H1 (cell line): Measurements from ENCODE around the gene TLCD2. TPM values are rescaled to one million over a fixed set of nuclear protein-coding genes. Genes with fewer than 3 reads are reported as not detected.

Experiments used
- CTCF ChIA-PET: fragments of 300-600 bp; sonication (Branson Sonifier 250); formaldehyde crosslinking; loops from one replicate; lab custom pipeline; 2021; ENCODE audit not compliant: partially characterized antibody; lab: Charles Lee
- POLR2A ChIA-PET: fragments of 300-600 bp; sonication (Branson Sonifier 250); formaldehyde crosslinking; loops from one replicate; lab custom pipeline; 2021; ENCODE audit warnings: inconsistent platforms; ENCODE audit not compliant: partially characterized antibody; lab: Charles Lee
- DNase-seq, 2 experiments: peaks; one replicate each; pipeline versions ENCODE4 v3.0.0 to v3.0.0-alpha.2; 2010 to 2022; ENCODE audit warnings: low spot score in 2 of 2, low read depth in 1 of 2, mixed read lengths in 1 of 2
- FAIRE-seq: peaks from 2 replicates; lab custom pipeline; 2011; peaks lifted over from hg19 to GRCh38; lab: Jason Lieb, UNC
- H2AFZ ChIP-seq: 2 replicates; pipeline ENCODE4 v1.8.1; 2012; ENCODE audit warnings: low read length, inconsistent platforms
- H2AK5ac ChIP-seq: 2 replicates; pipeline ENCODE4 v1.6.1; 2013; ENCODE audit warnings: low read depth, low read length
- H2BK120ac ChIP-seq: replicated peaks from 2 replicates; pipeline ENCODE3; 2013; ENCODE audit warnings: low read depth, low read length, inconsistent platforms
- H2BK12ac ChIP-seq: 2 replicates; pipeline ENCODE4 v1.6.1; 2013; ENCODE audit warnings: low read depth, low read length
- H2BK15ac ChIP-seq: 2 replicates; pipeline ENCODE4 v1.6.1; 2013; ENCODE audit warnings: low read length
- H2BK20ac ChIP-seq: 2 replicates; pipeline ENCODE4 v1.6.1; 2013; ENCODE audit warnings: low read length
- H2BK5ac ChIP-seq: 2 replicates; pipeline ENCODE4 v1.6.1; 2013; ENCODE audit warnings: low read depth, low read length
- H3K14ac ChIP-seq: 2 replicates; pipeline ENCODE4 v1.6.1; 2013; ENCODE audit warnings: inconsistent platforms; ENCODE audit not compliant: insufficient read length
- H3K18ac ChIP-seq: 2 replicates; pipeline ENCODE4 v1.6.1; 2013; ENCODE audit warnings: low read length; ENCODE audit errors: extremely low read depth
- H3K23ac ChIP-seq: 2 replicates; pipeline ENCODE4 v1.6.1; 2013; ENCODE audit warnings: inconsistent platforms; ENCODE audit not compliant: insufficient read length
- H3K23me2 ChIP-seq: 2 replicates; pipeline ENCODE4 v1.6.1; 2013; ENCODE audit warnings: low read depth, low read length
- H3K27ac ChIP-seq: 2 replicates; pipeline ENCODE4 v1.6.1; 2011; ENCODE audit warnings: low read depth, low read length, inconsistent platforms
- H3K27me3 ChIP-seq, 4 experiments: replicated peaks in 1 of 4; 1 replicate in 1 of 4; 2 replicates in 3 of 4; pipeline versions ENCODE4 v1.6.1 to v1.8.1; 2011 to 2013; ENCODE audit warnings: low read length in 3 of 4, mild to moderate bottlenecking in 3 of 4, inconsistent platforms in 2 of 4, mixed read lengths in 2 of 4, moderate library complexity in 1 of 4; ENCODE audit not compliant: control insufficient read depth in 3 of 4, insufficient read depth in 3 of 4; ENCODE audit errors: extremely low read depth in 1 of 4
- H3K36me3 ChIP-seq, 4 experiments: 2 replicates each; pipeline versions ENCODE4 v1.6.1 to v1.8.1; 2011 to 2013; ENCODE audit warnings: mild to moderate bottlenecking in 4 of 4, low read length in 3 of 4, moderate library complexity in 2 of 4, control low read depth in 1 of 4, inconsistent platforms in 1 of 4; ENCODE audit not compliant: insufficient read depth in 4 of 4, control insufficient read depth in 2 of 4
- H3K4ac ChIP-seq: replicated peaks from 2 replicates; pipeline ENCODE3; 2013; ENCODE audit warnings: low read length, low read depth, mixed read lengths, inconsistent platforms; ENCODE audit not compliant: insufficient read length
- H3K4me1 ChIP-seq, 4 experiments: replicated peaks in 1 of 4; 1 replicate in 1 of 4; 2 replicates in 3 of 4; pipeline versions ENCODE4 v1.6.1 to v1.8.1; 2011 to 2013; ENCODE audit warnings: low read length in 3 of 4, inconsistent platforms in 2 of 4, mixed read lengths in 1 of 4; ENCODE audit not compliant: insufficient read depth in 4 of 4, control insufficient read depth in 3 of 4
- H3K4me2 ChIP-seq, 2 experiments: 2 replicates each; pipeline versions ENCODE4 v1.6.1 to v1.8.1; 2011 to 2013; ENCODE audit warnings: low read depth in 2 of 2, low read length in 2 of 2, control low read depth in 1 of 2, inconsistent platforms in 1 of 2, mild to moderate bottlenecking in 1 of 2; ENCODE audit not compliant: insufficient read depth in 1 of 2
- H3K4me3 ChIP-seq, 4 experiments: fragments of 200-600, 300-600 bp in 1 of 4; sonication (generic), shearing (Covaris generic), sonication (Bioruptor Twin) in 1 of 4; 2 replicates each; pipeline versions ENCODE4 v1.5.1 to v1.8.1; 2011 to 2016; ENCODE audit warnings: low read length in 4 of 4, low read depth in 3 of 4, control low read depth in 2 of 4, inconsistent platforms in 2 of 4, mild to moderate bottlenecking in 2 of 4, mixed read lengths in 1 of 4, moderate library complexity in 1 of 4; ENCODE audit not compliant: insufficient read depth in 2 of 4; ENCODE audit errors: extremely low read depth in 1 of 4
- H3K56ac ChIP-seq: replicated peaks from 2 replicates; pipeline ENCODE3; 2013; ENCODE audit warnings: low read depth, mild to moderate bottlenecking, mixed read lengths, low read length, inconsistent platforms; ENCODE audit not compliant: insufficient read length
- H3K79me1 ChIP-seq: 2 replicates; pipeline ENCODE4 v1.6.1; 2013; ENCODE audit warnings: low read depth, low read length, control low read depth
- H3K79me2 ChIP-seq, 2 experiments: 2 replicates each; pipeline versions ENCODE4 v1.6.1 to v1.8.1; 2012 to 2013; ENCODE audit warnings: low read length in 2 of 2, mild to moderate bottlenecking in 2 of 2, inconsistent platforms in 1 of 2; ENCODE audit not compliant: insufficient read depth in 2 of 2, control insufficient read depth in 1 of 2
- H3K9ac ChIP-seq, 4 experiments: replicated peaks in 1 of 4; 1 replicate in 1 of 4; 2 replicates in 3 of 4; pipeline versions ENCODE4 v1.6.1 to v1.8.1; 2011 to 2013; ENCODE audit warnings: low read depth in 3 of 4, low read length in 3 of 4, control low read depth in 2 of 4, mild to moderate bottlenecking in 2 of 4, moderate library complexity in 2 of 4, inconsistent platforms in 1 of 4; ENCODE audit errors: extremely low read depth in 1 of 4
- H3K9me3 ChIP-seq, 2 experiments: 2 replicates each; pipeline versions ENCODE4 v1.6.1 to v1.8.1; 2012 to 2013; ENCODE audit warnings: mild to moderate bottlenecking in 2 of 2, moderate library complexity in 2 of 2, control low read depth in 1 of 2, inconsistent platforms in 1 of 2, low read depth in 1 of 2, low read length in 1 of 2, mixed read lengths in 1 of 2; ENCODE audit not compliant: insufficient read depth in 2 of 2
- H4K20me1 ChIP-seq, 2 experiments: replicated peaks in 1 of 2; 2 replicates each; pipeline versions ENCODE3 to v1.8.1; 2011 to 2013; ENCODE audit warnings: inconsistent platforms in 2 of 2, low read length in 2 of 2, mild to moderate bottlenecking in 1 of 2; ENCODE audit not compliant: insufficient read depth in 2 of 2, control insufficient read depth in 1 of 2
- H4K5ac ChIP-seq: 2 replicates; pipeline ENCODE4 v1.6.1; 2013; ENCODE audit warnings: low read length, low read depth, mixed read lengths, inconsistent platforms; ENCODE audit not compliant: insufficient read length
- H4K8ac ChIP-seq: 2 replicates; pipeline ENCODE4 v1.8.0; 2013; ENCODE audit warnings: mild to moderate bottlenecking, moderate library complexity, low read length, inconsistent platforms; ENCODE audit not compliant: insufficient read depth; ENCODE audit errors: extremely low read depth
- H4K91ac ChIP-seq: replicated peaks from 2 replicates; pipeline ENCODE3; 2013; ENCODE audit warnings: low read length, mixed read lengths, inconsistent platforms; ENCODE audit not compliant: insufficient read length
- BCL11A ChIP-seq, 2 experiments: IDR thresholded peaks; one replicate each; pipeline ENCODE4 v1.6.1; 2011; ENCODE audit warnings: low read depth in 2 of 2, low read length in 2 of 2, mild to moderate bottlenecking in 2 of 2
- GTF2F1 ChIP-seq: IDR thresholded peaks from 2 replicates; pipeline ENCODE4 v1.6.1; 2012; ENCODE audit warnings: low read depth, low read length, improper control_type of control experiment, borderline replicate concordance
- SIX5 ChIP-seq: IDR thresholded peaks from 2 replicates; pipeline ENCODE4 v1.6.1; 2011; ENCODE audit warnings: mild to moderate bottlenecking, low read depth, low read length
- YY1 ChIP-seq: IDR thresholded peaks from 2 replicates; pipeline ENCODE4 v1.6.1; 2011; ENCODE audit warnings: low read depth, mild to moderate bottlenecking, low read length
- WGBS, 2 experiments: shearing (Covaris generic) in 1 of 2; methylation state at CpG; one replicate each; pipeline versions ENCODE4 v1.1.6 to v1.1.7; 2013 to 2015; ENCODE audit warnings: low lambda C conversion rate in 2 of 2, mixed read lengths in 2 of 2, inconsistent platforms in 1 of 2, low coverage in 1 of 2, missing lambda C conversion rate in 1 of 2; ENCODE audit not compliant: insufficient replicate concordance in 2 of 2, insufficient coverage in 1 of 2, insufficient read length in 1 of 2; ENCODE audit errors: extremely low coverage in 1 of 2, missing lambda C conversion rate in 1 of 2; 5-methylcytosine and 5-hydroxymethylcytosine counted together
- polyA plus RNA-seq, 7 experiments: library from polyadenylated mRNA; depleted of rRNA in 3 of 7; stranded (reverse) in 5 of 7; unstranded in 2 of 7; fragments of >200 nt in 5 of 7; fragments of 200-250 nt in 2 of 7; gene quantifications; 1 replicate in 5 of 7; 2 replicates in 1 of 7; 4 replicates in 1 of 7; pipeline versions ENCODE4 v1.2.1 to v1.2.3, GENCODE V29; 2011 to 2013; ENCODE audit warnings: missing spikeins in 2 of 7, mixed read lengths in 2 of 7
- total RNA-seq: library from RNA; stranded (reverse); fragmentation: NEBNext Ultra II Directional; extraction: Animal tissue kit (Norgen Biotek cat#: 25700); gene quantifications from 2 replicates; pipeline ENCODE4 v1.2.1, GENCODE V29; 2021
- TF ChIP-seq, protein P1 (sequence below): IDR thresholded peaks from 2 replicates; pipeline ENCODE4 v1.6.1; 2012; ENCODE audit warnings: low read length, inconsistent platforms
- TF ChIP-seq, protein P2 (sequence below): IDR thresholded peaks from 2 replicates; pipeline ENCODE4 v1.6.1; 2011; ENCODE audit warnings: low read length, improper control_type of control experiment

The TLCD2 gene
- total and polyA plus RNA-seq, 2 of the 8 experiments (the other 6 are each of a cell fraction or from before 2014, with no cell fraction given), result 0.47 to 1.4 TPM

- no peak overlapping the region for H2BK5ac ChIP-seq
- no peak overlapping the region for H2AFZ ChIP-seq
- POLR2A ChIA-PET, result interaction anchor here (1.3 to 4.2 kb wide), 4 partner anchors 9 to 35 kb away, joined by 3 to 16 read pairs (median 6); partner anchors contain the start of genes SERPINF1 and TLCD2
- H3K79me1 ChIP-seq, result peaks cover 4% of the 10 kb centered on the region; the same call in 1 of the 2 replicates
- no peak overlapping the region for H3K56ac ChIP-seq
- H2BK20ac ChIP-seq, result no peak overlapping the region
- no peak overlapping the region for H3K23ac ChIP-seq
- H3K4me2 ChIP-seq, result no peak overlapping the region
- FAIRE-seq (no peak), DNase-seq (no peak)
- H4K5ac ChIP-seq, result no peak overlapping the region
- H4K91ac ChIP-seq, result no peak overlapping the region
- H2AK5ac ChIP-seq, result no peak overlapping the region
- H2BK120ac ChIP-seq, result no peak overlapping the region
- peaks cover 0 to 7% of the 10 kb centered on the region in 2 experiments for H4K20me1 ChIP-seq
- peaks cover 8% of the 10 kb centered on the region; the same call in 1 of the 2 replicates for H3K23me2 ChIP-seq
- H3K27ac ChIP-seq, result no peak overlapping the region
- no peak overlapping the region for H3K18ac ChIP-seq
- H3K4me1 ChIP-seq, result peaks cover 0 to 5% (median 3%) of the 10 kb centered on the region in 4 experiments; a peak in 5 of 7 replicates
- no peak overlapping the region for H3K9ac ChIP-seq
- WGBS, 2 experiments, result 94% methylated on average over 21 of the region's 21 CpGs; no CpG with 5 or more reads in 1 of the 2 experiments
- H2BK12ac ChIP-seq, result no peak overlapping the region
- H3K9me3 ChIP-seq, result no peaks in the 10 kb centered on the region
- H3K36me3 ChIP-seq, result no peaks in the 10 kb centered on the region; a peak in 3 of 8 replicates
- CTCF ChIA-PET, result interaction anchor here (0.8 to 7.1 kb wide), 8 partner anchors 6 to 136 kb away, joined by 3 to 34 read pairs (median 4); no protein-coding TSS in a partner anchor
- 0 out of 7 replicates have a peak, but pooled peaks cover 0 to 2% (median 0%) of the 10 kb centered on the region in 4 experiments for H3K27me3 ChIP-seq
- no peak overlapping the region for H4K8ac ChIP-seq
- H2BK15ac ChIP-seq, result no peak overlapping the region
- no peaks in the 10 kb centered on the region; a peak in 1 of 4 replicates for H3K79me2 ChIP-seq
- H3K4ac ChIP-seq, result no peak overlapping the region
- no peak overlapping the region for H3K14ac ChIP-seq
- no peak overlapping the region for H3K4me3 ChIP-seq
- no peak for TF ChIP-seq BCL11A (IDR thresholded peaks at IDR 0.05; ENCODE audit: low read depth in 2 of 2, low read length in 2 of 2)
- TF ChIP-seq GTF2F1, result no peak
- TF ChIP-seq, protein P1, sequence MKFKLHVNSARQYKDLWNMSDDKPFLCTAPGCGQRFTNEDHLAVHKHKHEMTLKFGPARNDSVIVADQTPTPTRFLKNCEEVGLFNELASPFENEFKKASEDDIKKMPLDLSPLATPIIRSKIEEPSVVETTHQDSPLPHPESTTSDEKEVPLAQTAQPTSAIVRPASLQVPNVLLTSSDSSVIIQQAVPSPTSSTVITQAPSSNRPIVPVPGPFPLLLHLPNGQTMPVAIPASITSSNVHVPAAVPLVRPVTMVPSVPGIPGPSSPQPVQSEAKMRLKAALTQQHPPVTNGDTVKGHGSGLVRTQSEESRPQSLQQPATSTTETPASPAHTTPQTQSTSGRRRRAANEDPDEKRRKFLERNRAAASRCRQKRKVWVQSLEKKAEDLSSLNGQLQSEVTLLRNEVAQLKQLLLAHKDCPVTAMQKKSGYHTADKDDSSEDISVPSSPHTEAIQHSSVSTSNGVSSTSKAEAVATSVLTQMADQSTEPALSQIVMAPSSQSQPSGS, result no peak
- no peak for TF ChIP-seq YY1
- TF ChIP-seq, protein P2, sequence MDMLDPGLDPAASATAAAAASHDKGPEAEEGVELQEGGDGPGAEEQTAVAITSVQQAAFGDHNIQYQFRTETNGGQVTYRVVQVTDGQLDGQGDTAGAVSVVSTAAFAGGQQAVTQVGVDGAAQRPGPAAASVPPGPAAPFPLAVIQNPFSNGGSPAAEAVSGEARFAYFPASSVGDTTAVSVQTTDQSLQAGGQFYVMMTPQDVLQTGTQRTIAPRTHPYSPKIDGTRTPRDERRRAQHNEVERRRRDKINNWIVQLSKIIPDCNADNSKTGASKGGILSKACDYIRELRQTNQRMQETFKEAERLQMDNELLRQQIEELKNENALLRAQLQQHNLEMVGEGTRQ, result no peak
- TF ChIP-seq SIX5, result no peak
Observed at GRCh38 chr17:1727258-1727789, 17.1 kb upstream of the TLCD2 start.
